WTC11 (cell line): ENCODE measurements around the gene OR2M5.

Experiments
- CBFB ChIP-seq: sonication (generic); formaldehyde crosslinking; IDR thresholded peaks from 2 replicates; pipeline ENCODE4 v1.8.1; 2022; ENCODE audit warnings: mild to moderate bottlenecking, low read depth, missing genetic modification reagents
- ETV6 ChIP-seq: sonication (generic); formaldehyde crosslinking; IDR thresholded peaks from 2 replicates; pipeline ENCODE4 v1.8.1; 2022; ENCODE audit warnings: mild to moderate bottlenecking, missing genetic modification reagents
- JUN ChIP-seq: sonication (generic); formaldehyde crosslinking; IDR thresholded peaks from 2 replicates; pipeline ENCODE4 v1.8.0; 2023; ENCODE audit warnings: mild to moderate bottlenecking, missing genetic modification reagents
- SP1 ChIP-seq: sonication (generic); formaldehyde crosslinking; conservative IDR thresholded peaks from 2 replicates; pipeline ENCODE4 v1.8.1; 2022; ENCODE audit warnings: missing genetic modification reagents
- ZNF138 ChIP-seq: sonication (generic); formaldehyde crosslinking; conservative IDR thresholded peaks from 2 replicates; pipeline ENCODE4 v1.8.1; 2022; ENCODE audit warnings: mild to moderate bottlenecking, moderate library complexity, missing genetic modification reagents
- TF ChIP-seq, protein P1 (sequence below): fragments of 200-600 bp; IDR thresholded peaks from 2 replicates; pipeline ENCODE4 v1.8.0; 2022; ENCODE audit warnings: antibody characterized with exemption
- TF ChIP-seq, protein P2 (sequence below): sonication (generic); formaldehyde crosslinking; IDR thresholded peaks from 2 replicates; pipeline ENCODE4 v1.8.1; 2023; ENCODE audit warnings: mild to moderate bottlenecking, missing genetic modification reagents
- TF ChIP-seq, protein P3 (sequence below): fragments of 250-450 bp; sonication (Bioruptor Pico); conservative IDR thresholded peaks from 2 replicates; pipeline ENCODE4 v1.9.0; 2021; ENCODE audit warnings: mild to moderate bottlenecking
- TF ChIP-seq, protein P4 (sequence below): sonication (generic); formaldehyde crosslinking; IDR thresholded peaks from 2 replicates; pipeline ENCODE4 v1.8.0; 2023; ENCODE audit warnings: mild to moderate bottlenecking, missing genetic modification reagents
- TF ChIP-seq, protein P5 (sequence below): sonication (generic); formaldehyde crosslinking; IDR thresholded peaks from 2 replicates; pipeline ENCODE4 v1.8.0; 2022; ENCODE audit warnings: mild to moderate bottlenecking, missing genetic modification reagents
- TF ChIP-seq, protein P6 (sequence below): fragments of 250-450 bp; sonication (Bioruptor Pico); IDR thresholded peaks from 2 replicates; pipeline ENCODE4 v1.9.0; 2021; ENCODE audit warnings: mild to moderate bottlenecking, borderline replicate concordance

DNA sequence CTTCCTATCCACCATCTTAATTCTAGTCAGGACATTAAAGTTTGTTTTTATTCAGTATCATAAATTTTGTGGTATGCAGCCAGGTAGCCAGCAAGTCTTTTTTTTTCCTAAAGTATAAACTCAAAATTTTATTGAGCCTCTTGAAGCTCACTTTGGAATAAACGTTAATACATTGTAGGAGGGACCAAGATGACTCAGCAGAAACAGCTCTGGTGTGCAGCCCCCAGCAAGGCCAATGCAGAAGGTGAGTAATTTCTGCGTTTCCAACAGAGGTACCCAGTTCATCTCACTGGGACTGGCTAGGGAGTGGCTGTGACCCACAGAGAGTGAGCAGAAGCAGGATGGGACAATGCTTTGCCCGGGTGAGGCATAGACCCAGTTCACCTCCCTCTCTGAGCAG, 42.4 kb downstream of the OR2M5 start:
- TF ChIP-seq, protein P1, sequence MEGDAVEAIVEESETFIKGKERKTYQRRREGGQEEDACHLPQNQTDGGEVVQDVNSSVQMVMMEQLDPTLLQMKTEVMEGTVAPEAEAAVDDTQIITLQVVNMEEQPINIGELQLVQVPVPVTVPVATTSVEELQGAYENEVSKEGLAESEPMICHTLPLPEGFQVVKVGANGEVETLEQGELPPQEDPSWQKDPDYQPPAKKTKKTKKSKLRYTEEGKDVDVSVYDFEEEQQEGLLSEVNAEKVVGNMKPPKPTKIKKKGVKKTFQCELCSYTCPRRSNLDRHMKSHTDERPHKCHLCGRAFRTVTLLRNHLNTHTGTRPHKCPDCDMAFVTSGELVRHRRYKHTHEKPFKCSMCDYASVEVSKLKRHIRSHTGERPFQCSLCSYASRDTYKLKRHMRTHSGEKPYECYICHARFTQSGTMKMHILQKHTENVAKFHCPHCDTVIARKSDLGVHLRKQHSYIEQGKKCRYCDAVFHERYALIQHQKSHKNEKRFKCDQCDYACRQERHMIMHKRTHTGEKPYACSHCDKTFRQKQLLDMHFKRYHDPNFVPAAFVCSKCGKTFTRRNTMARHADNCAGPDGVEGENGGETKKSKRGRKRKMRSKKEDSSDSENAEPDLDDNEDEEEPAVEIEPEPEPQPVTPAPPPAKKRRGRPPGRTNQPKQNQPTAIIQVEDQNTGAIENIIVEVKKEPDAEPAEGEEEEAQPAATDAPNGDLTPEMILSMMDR, result no peak
- TF ChIP-seq, protein P2, sequence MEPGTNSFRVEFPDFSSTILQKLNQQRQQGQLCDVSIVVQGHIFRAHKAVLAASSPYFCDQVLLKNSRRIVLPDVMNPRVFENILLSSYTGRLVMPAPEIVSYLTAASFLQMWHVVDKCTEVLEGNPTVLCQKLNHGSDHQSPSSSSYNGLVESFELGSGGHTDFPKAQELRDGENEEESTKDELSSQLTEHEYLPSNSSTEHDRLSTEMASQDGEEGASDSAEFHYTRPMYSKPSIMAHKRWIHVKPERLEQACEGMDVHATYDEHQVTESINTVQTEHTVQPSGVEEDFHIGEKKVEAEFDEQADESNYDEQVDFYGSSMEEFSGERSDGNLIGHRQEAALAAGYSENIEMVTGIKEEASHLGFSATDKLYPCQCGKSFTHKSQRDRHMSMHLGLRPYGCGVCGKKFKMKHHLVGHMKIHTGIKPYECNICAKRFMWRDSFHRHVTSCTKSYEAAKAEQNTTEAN (CRISPR knock-in tag), result no peak
- TF ChIP-seq, protein P3, sequence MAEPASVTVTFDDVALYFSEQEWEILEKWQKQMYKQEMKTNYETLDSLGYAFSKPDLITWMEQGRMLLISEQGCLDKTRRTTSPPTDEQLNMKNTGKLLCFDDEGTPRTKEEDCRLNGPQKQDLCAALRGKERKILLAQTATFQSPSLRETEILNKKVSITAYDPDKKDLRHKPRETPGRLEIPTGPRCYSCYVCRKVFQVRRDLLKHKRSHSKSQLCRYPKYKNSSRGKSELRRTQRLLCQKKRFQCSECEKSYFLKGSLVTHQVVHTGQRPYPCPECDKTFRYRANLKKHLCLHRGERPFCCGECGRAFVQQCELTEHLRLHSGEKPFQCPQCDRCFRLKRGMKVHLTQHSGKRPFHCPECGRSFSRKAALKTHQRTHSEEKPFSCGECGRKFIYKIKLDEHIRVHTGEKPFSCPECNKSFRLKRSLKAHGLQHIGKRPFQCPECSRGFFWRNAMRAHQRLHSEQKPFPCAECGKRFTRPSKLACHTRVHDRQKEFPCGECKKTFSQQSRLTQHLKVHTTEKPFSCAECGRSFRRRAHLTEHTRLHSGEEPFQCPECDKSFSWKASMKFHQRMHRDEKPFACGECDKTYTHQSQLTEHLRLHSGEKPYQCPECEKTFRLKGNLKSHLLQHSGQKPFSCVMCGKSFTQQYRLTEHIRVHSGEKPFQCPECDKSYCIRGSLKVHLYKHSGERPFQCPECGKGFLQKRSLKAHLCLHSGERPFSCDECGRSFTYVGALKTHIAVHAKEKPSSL (CRISPR knock-in tag), result no peak
- TF ChIP-seq ZNF138 (CRISPR knock-in tag), result no peak
- TF ChIP-seq, protein P4, sequence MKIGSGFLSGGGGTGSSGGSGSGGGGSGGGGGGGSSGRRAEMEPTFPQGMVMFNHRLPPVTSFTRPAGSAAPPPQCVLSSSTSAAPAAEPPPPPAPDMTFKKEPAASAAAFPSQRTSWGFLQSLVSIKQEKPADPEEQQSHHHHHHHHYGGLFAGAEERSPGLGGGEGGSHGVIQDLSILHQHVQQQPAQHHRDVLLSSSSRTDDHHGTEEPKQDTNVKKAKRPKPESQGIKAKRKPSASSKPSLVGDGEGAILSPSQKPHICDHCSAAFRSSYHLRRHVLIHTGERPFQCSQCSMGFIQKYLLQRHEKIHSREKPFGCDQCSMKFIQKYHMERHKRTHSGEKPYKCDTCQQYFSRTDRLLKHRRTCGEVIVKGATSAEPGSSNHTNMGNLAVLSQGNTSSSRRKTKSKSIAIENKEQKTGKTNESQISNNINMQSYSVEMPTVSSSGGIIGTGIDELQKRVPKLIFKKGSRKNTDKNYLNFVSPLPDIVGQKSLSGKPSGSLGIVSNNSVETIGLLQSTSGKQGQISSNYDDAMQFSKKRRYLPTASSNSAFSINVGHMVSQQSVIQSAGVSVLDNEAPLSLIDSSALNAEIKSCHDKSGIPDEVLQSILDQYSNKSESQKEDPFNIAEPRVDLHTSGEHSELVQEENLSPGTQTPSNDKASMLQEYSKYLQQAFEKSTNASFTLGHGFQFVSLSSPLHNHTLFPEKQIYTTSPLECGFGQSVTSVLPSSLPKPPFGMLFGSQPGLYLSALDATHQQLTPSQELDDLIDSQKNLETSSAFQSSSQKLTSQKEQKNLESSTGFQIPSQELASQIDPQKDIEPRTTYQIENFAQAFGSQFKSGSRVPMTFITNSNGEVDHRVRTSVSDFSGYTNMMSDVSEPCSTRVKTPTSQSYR (CRISPR knock-in tag), result no peak
- TF ChIP-seq SP1, result no peak
- TF ChIP-seq, protein P5, sequence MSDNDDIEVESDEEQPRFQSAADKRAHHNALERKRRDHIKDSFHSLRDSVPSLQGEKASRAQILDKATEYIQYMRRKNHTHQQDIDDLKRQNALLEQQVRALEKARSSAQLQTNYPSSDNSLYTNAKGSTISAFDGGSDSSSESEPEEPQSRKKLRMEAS (CRISPR knock-in tag), result no peak
- no peak for TF ChIP-seq JUN (CRISPR knock-in tag)
- no peak for TF ChIP-seq ETV6
- TF ChIP-seq CBFB, result no peak
- TF ChIP-seq, protein P6, sequence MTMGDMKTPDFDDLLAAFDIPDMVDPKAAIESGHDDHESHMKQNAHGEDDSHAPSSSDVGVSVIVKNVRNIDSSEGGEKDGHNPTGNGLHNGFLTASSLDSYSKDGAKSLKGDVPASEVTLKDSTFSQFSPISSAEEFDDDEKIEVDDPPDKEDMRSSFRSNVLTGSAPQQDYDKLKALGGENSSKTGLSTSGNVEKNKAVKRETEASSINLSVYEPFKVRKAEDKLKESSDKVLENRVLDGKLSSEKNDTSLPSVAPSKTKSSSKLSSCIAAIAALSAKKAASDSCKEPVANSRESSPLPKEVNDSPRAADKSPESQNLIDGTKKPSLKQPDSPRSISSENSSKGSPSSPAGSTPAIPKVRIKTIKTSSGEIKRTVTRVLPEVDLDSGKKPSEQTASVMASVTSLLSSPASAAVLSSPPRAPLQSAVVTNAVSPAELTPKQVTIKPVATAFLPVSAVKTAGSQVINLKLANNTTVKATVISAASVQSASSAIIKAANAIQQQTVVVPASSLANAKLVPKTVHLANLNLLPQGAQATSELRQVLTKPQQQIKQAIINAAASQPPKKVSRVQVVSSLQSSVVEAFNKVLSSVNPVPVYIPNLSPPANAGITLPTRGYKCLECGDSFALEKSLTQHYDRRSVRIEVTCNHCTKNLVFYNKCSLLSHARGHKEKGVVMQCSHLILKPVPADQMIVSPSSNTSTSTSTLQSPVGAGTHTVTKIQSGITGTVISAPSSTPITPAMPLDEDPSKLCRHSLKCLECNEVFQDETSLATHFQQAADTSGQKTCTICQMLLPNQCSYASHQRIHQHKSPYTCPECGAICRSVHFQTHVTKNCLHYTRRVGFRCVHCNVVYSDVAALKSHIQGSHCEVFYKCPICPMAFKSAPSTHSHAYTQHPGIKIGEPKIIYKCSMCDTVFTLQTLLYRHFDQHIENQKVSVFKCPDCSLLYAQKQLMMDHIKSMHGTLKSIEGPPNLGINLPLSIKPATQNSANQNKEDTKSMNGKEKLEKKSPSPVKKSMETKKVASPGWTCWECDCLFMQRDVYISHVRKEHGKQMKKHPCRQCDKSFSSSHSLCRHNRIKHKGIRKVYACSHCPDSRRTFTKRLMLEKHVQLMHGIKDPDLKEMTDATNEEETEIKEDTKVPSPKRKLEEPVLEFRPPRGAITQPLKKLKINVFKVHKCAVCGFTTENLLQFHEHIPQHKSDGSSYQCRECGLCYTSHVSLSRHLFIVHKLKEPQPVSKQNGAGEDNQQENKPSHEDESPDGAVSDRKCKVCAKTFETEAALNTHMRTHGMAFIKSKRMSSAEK (CRISPR knock-in tag), result no peak
